ENCODE measurements around the gene GALNT13. TPM values are rescaled to one million over a fixed set of nuclear protein-coding genes. Genes with fewer than 3 reads are reported as not detected.

Gene GALNT13
- total RNA-seq, 4 donors from 2014 or later, result 0.16 to 11.9 (median 1.3) TPM

GRCh38 chr2:154408786-154409185 is 537.1 kb downstream of the GALNT13 start:
- no peaks in the 10 kb centered on the region for H3K9me3 ChIP-seq
- H3K4me1 ChIP-seq, result no peaks in the 10 kb centered on the region
- H3K36me3 ChIP-seq, result no peaks in the 10 kb centered on the region
- H3K27ac ChIP-seq, result no peak overlapping the region
- no peak for TF ChIP-seq POLR2A (IDR thresholded peaks at IDR 0.05)
- TF ChIP-seq POLR2AphosphoS5 (IDR thresholded peaks at IDR 0.05), result no peak
- no peak for TF ChIP-seq EP300 (IDR thresholded peaks at IDR 0.05)
- TF ChIP-seq CTCF (IDR thresholded peaks at IDR 0.05), result no peak
- 53 to 63% methylated on average over 1 of the region's 1 CpG for WGBS, 2 donors (ENCODE audit: low coverage in 1 of 2)
- no peaks in the 10 kb centered on the region for H3K27me3 ChIP-seq
- no peak overlapping the region for H3K4me3 ChIP-seq
- no peak for ATAC-seq

- no peaks in the 10 kb centered on the region for H3K9me3 ChIP-seq
- WGBS, 2 donors (ENCODE audit: low coverage in 1 of 2), result 55 to 76% methylated on average over 1 of the region's 1 CpG
- H3K27me3 ChIP-seq, result no peaks in the 10 kb centered on the region
- no peak for ATAC-seq
- TF ChIP-seq EP300 (IDR thresholded peaks at IDR 0.05) (no peak), CTCF (IDR thresholded peaks at IDR 0.05) (no peak), POLR2A (IDR thresholded peaks at IDR 0.05) (no peak), POLR2AphosphoS5 (IDR thresholded peaks at IDR 0.05) (no peak)
- no peaks in the 10 kb centered on the region for H3K36me3 ChIP-seq
- no peaks in the 10 kb centered on the region for H3K4me1 ChIP-seq
- H3K4me3 ChIP-seq, result no peak overlapping the region
- H3K27ac ChIP-seq, result no peak overlapping the region
These were observed 550.5 kb downstream of the GALNT13 start for GRCh38 chr2:154422251-154422650.

GRCh38 chr2:154425994-154426393 is 554.3 kb downstream of the GALNT13 start:
- Histone ChIP-seq H3K27me3 (no peaks in the 10 kb centered on the region), H3K9me3 (no peaks in the 10 kb centered on the region), H3K4me1 (no peaks in the 10 kb centered on the region), H3K4me3 (no peak overlapping the region), H3K36me3 (no peaks in the 10 kb centered on the region), H3K27ac (no peak overlapping the region)
- WGBS, 2 donors (ENCODE audit: low coverage in 1 of 2), result 28% methylated on average over 2 of the region's 2 CpGs; no CpG with 5 or more reads in 1 of the 2 donors
- no peak for TF ChIP-seq POLR2AphosphoS5 (IDR thresholded peaks at IDR 0.05)
- TF ChIP-seq POLR2A (IDR thresholded peaks at IDR 0.05), result no peak
- no peak for TF ChIP-seq CTCF (IDR thresholded peaks at IDR 0.05)
- TF ChIP-seq EP300 (IDR thresholded peaks at IDR 0.05), result no peak
- ATAC-seq, result no peak

- TF ChIP-seq POLR2AphosphoS5 (IDR thresholded peaks at IDR 0.05) (no peak), EP300 (IDR thresholded peaks at IDR 0.05) (no peak), CTCF (IDR thresholded peaks at IDR 0.05) (no peak), POLR2A (IDR thresholded peaks at IDR 0.05) (no peak)
- H3K4me3 ChIP-seq, result no peak overlapping the region
- H3K27me3 ChIP-seq, result no peaks in the 10 kb centered on the region
- ATAC-seq, result no peak
- no peak overlapping the region for H3K27ac ChIP-seq
- no peaks in the 10 kb centered on the region for H3K9me3 ChIP-seq
- no peaks in the 10 kb centered on the region for H3K36me3 ChIP-seq
- 62 to 95% methylated on average over 2 of the region's 2 CpGs for WGBS, 2 donors (ENCODE audit: low coverage in 1 of 2)
- no peaks in the 10 kb centered on the region for H3K4me1 ChIP-seq
These were observed 555.7 kb downstream of the GALNT13 start for GRCh38 chr2:154427453-154427852.

GRCh38 chr2:154428022-154428421 is 556.3 kb downstream of the GALNT13 start:
- Histone ChIP-seq H3K4me3 (no peak overlapping the region), H3K36me3 (no peaks in the 10 kb centered on the region), H3K27ac (no peak overlapping the region), H3K9me3 (no peaks in the 10 kb centered on the region), H3K4me1 (no peaks in the 10 kb centered on the region), H3K27me3 (no peaks in the 10 kb centered on the region)
- no peak for ATAC-seq
- TF ChIP-seq CTCF (IDR thresholded peaks at IDR 0.05) (no peak), POLR2A (IDR thresholded peaks at IDR 0.05) (no peak), EP300 (IDR thresholded peaks at IDR 0.05) (no peak), POLR2AphosphoS5 (IDR thresholded peaks at IDR 0.05) (no peak)
- WGBS, 2 donors (ENCODE audit: low coverage in 1 of 2), result 93 to 96% methylated on average over 6 to 7 of the region's 8 CpGs

Measured in gastroesophageal sphincter (tissue), 4 donors.